GM23338 (cell line): ENCODE data around the gene NCKAP5. TPM values are rescaled to one million over a fixed set of nuclear protein-coding genes. Genes with fewer than 3 reads are reported as not detected.

Experiments used
- ATAC-seq: fragments of 200-7000 bp; cut with Tn5 transposase; 3 replicates; pipeline ENCODE4 v1.9.1; 2020
- DNase-seq: peaks from one replicate; pipeline ENCODE4 v3.0.0-alpha.2; 2015; ENCODE audit warnings: low spot score
- H2AFZ ChIP-seq: fragments of 200-600 bp; sonication (generic); 2 replicates; pipeline ENCODE4 v1.8.0; 2016; ENCODE audit warnings: antibody characterized with exemption, mild to moderate bottlenecking, moderate library complexity
- H3F3A ChIP-seq: fragments of 200-600 bp; sonication (generic); replicated peaks from 2 replicates; pipeline ENCODE4 v1.8.0; 2017; ENCODE audit warnings: antibody characterized with exemption, mixed run types, low read depth
- H3K27ac ChIP-seq: fragments of 200-600 bp; sonication (generic); 2 replicates; pipeline ENCODE4 v1.6.1; 2016; ENCODE audit warnings: low read depth
- H3K27me3 ChIP-seq: fragments of 200-600 bp; sonication (generic); 2 replicates; pipeline ENCODE4 v1.8.0; 2016; ENCODE audit warnings: mild to moderate bottlenecking, mixed run types, moderate library complexity; ENCODE audit not compliant: insufficient read depth
- H3K36me3 ChIP-seq: fragments of 200-600 bp; sonication (generic); 2 replicates; pipeline ENCODE4 v1.8.0; 2016; ENCODE audit warnings: mild to moderate bottlenecking; ENCODE audit not compliant: insufficient read depth
- H3K4me1 ChIP-seq: fragments of 200-600 bp; sonication (generic); 2 replicates; pipeline ENCODE4 v1.8.0; 2016; ENCODE audit warnings: mild to moderate bottlenecking, moderate library complexity; ENCODE audit not compliant: insufficient read depth
- H3K4me2 ChIP-seq: fragments of 200-600 bp; sonication (generic); 2 replicates; pipeline ENCODE4 v1.7.1; 2017; ENCODE audit warnings: mixed run types
- H3K4me3 ChIP-seq: fragments of 200-600 bp; sonication (generic); 2 replicates; pipeline ENCODE4 v1.6.1; 2016; ENCODE audit warnings: mixed run types
- H3K79me2 ChIP-seq: fragments of 200-600 bp; sonication (generic); replicated peaks from 2 replicates; pipeline ENCODE4 v1.8.0; 2017; ENCODE audit warnings: mild to moderate bottlenecking; ENCODE audit not compliant: insufficient read depth
- H3K9me2 ChIP-seq: fragments of 200-600 bp; sonication (generic); 2 replicates; pipeline ENCODE4 v1.8.0; 2017; ENCODE audit not compliant: insufficient read depth
- H4K20me1 ChIP-seq: fragments of 200-600 bp; sonication (generic); replicated peaks from 2 replicates; pipeline ENCODE4 v1.8.0; 2017; ENCODE audit warnings: mild to moderate bottlenecking; ENCODE audit not compliant: insufficient read depth
- H3K27ac Mint-ChIP-seq: 2 replicates; pipeline ENCODE4 v1.8.0; 2020; ENCODE audit warnings: inconsistent platforms, mild to moderate bottlenecking, moderate library complexity, mixed read lengths
- H3K27me3 Mint-ChIP-seq: 3 replicates; pipeline ENCODE4 v1.8.0; 2022; ENCODE audit warnings: low read depth, mild to moderate bottlenecking, moderate library complexity, mixed read lengths, inconsistent platforms; ENCODE audit not compliant: insufficient read depth, poor library complexity
- H3K36me3 Mint-ChIP-seq: 3 replicates; pipeline ENCODE4 v1.8.0; 2021; ENCODE audit warnings: low read depth, mild to moderate bottlenecking, inconsistent platforms, moderate library complexity, mixed read lengths
- H3K4me1 Mint-ChIP-seq: 3 replicates; pipeline ENCODE4 v1.8.0; 2020; ENCODE audit warnings: mild to moderate bottlenecking, inconsistent platforms, mixed read lengths
- H3K4me3 Mint-ChIP-seq: 3 replicates; pipeline ENCODE4 v1.8.0; 2021; ENCODE audit warnings: moderate library complexity, mild to moderate bottlenecking, inconsistent platforms, mixed read lengths
- H3K9me3 Mint-ChIP-seq: 3 replicates; pipeline ENCODE4 v1.8.0; 2020; ENCODE audit warnings: moderate library complexity, mild to moderate bottlenecking, inconsistent platforms, mixed read lengths
- EZH2 ChIP-seq: fragments of 200-600 bp; sonication (generic); IDR thresholded peaks from one replicate; pipeline ENCODE4 v1.8.0; 2017; ENCODE audit warnings: antibody characterized with exemption, mild to moderate bottlenecking, low read depth; ENCODE audit not compliant: unreplicated experiment
- JUNB ChIP-seq: IDR thresholded peaks from one replicate; pipeline ENCODE4 v1.6.1; 2016; ENCODE audit warnings: antibody characterized with exemption; ENCODE audit not compliant: unreplicated experiment
- NANOG ChIP-seq: IDR thresholded peaks from 2 replicates; pipeline ENCODE4 v1.6.1; 2016; ENCODE audit warnings: antibody characterized with exemption, borderline replicate concordance
- POLR2AphosphoS5 ChIP-seq: IDR thresholded peaks from 2 replicates; pipeline ENCODE4 v1.6.1; 2016; ENCODE audit warnings: antibody characterized with exemption, low read depth
- polyA plus RNA-seq: library from polyadenylated mRNA; unstranded; fragments of >200 nt; fragmentation: Nextera tagmentation; extraction: Ambion mirVana; gene quantifications from 2 replicates; pipeline ENCODE4 v1.2.1, GENCODE V29; 2016
- total RNA-seq: library from RNA; depleted of rRNA; stranded (reverse); fragments of >200 nt; shearing (Covaris generic); gene quantifications from 2 replicates; pipeline ENCODE4 v1.2.3, GENCODE V29; 2014
- TF ChIP-seq, protein P1 (sequence below): fragments of 250-450 bp; sonication (Bioruptor Pico); IDR thresholded peaks from 2 replicates; pipeline ENCODE4 v1.5.0; 2020; ENCODE audit warnings: mild to moderate bottlenecking, moderate library complexity
- TF ChIP-seq, protein P2 (sequence below), 2 experiments: fragments of 200-600 bp in 1 of 2; sonication (generic) in 1 of 2; conservative IDR thresholded peaks; 2 replicates each; pipeline versions ENCODE4 v1.5.1 to v1.6.1; 2016 to 2017; ENCODE audit warnings: antibody characterized with exemption in 2 of 2, low read depth in 2 of 2, mild to moderate bottlenecking in 2 of 2, moderate library complexity in 1 of 2
- TF ChIP-seq, protein P3 (sequence below): IDR thresholded peaks from one replicate; pipeline ENCODE4 v1.6.1; 2018; ENCODE audit warnings: antibody characterized with exemption; ENCODE audit not compliant: unreplicated experiment
- TF ChIP-seq, protein P4 (sequence below): IDR thresholded peaks from 2 replicates; pipeline ENCODE4 v1.6.1; 2016; ENCODE audit warnings: antibody characterized with exemption

The NCKAP5 gene
- total and polyA plus RNA-seq, 2 experiments from 2014 or later = 0.34 to 0.73 TPM

- Mint-ChIP-seq H3K4me3 (no peak overlapping the region), H3K36me3 (no peaks in the 10 kb centered on the region), H3K27ac (no peak overlapping the region), H3K9me3 (peaks cover 3% of the 10 kb centered on the region; the same call in 1 of the 3 replicates), H3K27me3 (peaks cover 1% of the 10 kb centered on the region), H3K4me1 (no peaks in the 10 kb centered on the region)
- TF ChIP-seq, protein P1, sequence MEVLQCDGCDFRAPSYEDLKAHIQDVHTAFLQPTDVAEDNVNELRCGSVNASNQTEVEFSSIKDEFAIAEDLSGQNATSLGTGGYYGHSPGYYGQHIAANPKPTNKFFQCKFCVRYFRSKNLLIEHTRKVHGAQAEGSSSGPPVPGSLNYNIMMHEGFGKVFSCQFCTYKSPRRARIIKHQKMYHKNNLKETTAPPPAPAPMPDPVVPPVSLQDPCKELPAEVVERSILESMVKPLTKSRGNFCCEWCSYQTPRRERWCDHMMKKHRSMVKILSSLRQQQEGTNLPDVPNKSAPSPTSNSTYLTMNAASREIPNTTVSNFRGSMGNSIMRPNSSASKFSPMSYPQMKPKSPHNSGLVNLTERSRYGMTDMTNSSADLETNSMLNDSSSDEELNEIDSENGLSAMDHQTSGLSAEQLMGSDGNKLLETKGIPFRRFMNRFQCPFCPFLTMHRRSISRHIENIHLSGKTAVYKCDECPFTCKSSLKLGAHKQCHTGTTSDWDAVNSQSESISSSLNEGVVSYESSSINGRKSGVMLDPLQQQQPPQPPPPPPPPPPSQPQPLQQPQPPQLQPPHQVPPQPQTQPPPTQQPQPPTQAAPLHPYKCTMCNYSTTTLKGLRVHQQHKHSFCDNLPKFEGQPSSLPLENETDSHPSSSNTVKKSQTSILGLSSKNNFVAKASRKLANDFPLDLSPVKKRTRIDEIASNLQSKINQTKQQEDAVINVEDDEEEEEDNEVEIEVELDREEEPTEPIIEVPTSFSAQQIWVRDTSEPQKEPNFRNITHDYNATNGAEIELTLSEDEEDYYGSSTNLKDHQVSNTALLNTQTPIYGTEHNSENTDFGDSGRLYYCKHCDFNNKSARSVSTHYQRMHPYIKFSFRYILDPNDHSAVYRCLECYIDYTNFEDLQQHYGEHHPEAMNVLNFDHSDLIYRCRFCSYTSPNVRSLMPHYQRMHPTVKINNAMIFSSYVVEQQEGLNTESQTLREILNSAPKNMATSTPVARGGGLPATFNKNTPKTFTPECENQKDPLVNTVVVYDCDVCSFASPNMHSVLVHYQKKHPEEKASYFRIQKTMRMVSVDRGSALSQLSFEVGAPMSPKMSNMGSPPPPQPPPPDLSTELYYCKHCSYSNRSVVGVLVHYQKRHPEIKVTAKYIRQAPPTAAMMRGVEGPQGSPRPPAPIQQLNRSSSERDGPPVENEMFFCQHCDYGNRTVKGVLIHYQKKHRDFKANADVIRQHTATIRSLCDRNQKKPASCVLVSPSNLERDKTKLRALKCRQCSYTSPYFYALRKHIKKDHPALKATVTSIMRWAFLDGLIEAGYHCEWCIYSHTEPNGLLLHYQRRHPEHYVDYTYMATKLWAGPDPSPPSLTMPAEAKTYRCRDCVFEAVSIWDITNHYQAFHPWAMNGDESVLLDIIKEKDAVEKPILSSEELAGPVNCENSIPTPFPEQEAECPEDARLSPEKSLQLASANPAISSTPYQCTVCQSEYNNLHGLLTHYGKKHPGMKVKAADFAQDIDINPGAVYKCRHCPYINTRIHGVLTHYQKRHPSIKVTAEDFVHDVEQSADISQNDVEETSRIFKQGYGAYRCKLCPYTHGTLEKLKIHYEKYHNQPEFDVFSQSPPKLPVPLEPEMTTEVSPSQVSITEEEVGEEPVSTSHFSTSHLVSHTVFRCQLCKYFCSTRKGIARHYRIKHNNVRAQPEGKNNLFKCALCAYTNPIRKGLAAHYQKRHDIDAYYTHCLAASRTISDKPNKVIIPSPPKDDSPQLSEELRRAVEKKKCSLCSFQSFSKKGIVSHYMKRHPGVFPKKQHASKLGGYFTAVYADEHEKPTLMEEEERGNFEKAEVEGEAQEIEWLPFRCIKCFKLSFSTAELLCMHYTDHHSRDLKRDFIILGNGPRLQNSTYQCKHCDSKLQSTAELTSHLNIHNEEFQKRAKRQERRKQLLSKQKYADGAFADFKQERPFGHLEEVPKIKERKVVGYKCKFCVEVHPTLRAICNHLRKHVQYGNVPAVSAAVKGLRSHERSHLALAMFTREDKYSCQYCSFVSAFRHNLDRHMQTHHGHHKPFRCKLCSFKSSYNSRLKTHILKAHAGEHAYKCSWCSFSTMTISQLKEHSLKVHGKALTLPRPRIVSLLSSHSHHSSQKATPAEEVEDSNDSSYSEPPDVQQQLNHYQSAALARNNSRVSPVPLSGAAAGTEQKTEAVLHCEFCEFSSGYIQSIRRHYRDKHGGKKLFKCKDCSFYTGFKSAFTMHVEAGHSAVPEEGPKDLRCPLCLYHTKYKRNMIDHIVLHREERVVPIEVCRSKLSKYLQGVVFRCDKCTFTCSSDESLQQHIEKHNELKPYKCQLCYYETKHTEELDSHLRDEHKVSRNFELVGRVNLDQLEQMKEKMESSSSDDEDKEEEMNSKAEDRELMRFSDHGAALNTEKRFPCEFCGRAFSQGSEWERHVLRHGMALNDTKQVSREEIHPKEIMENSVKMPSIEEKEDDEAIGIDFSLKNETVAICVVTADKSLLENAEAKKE (CRISPR knock-in tag) = no peak
- TF ChIP-seq JUNB (no peak), EZH2 (no peak), POLR2AphosphoS5 (no peak), NANOG (no peak)
- TF ChIP-seq, protein P2, sequence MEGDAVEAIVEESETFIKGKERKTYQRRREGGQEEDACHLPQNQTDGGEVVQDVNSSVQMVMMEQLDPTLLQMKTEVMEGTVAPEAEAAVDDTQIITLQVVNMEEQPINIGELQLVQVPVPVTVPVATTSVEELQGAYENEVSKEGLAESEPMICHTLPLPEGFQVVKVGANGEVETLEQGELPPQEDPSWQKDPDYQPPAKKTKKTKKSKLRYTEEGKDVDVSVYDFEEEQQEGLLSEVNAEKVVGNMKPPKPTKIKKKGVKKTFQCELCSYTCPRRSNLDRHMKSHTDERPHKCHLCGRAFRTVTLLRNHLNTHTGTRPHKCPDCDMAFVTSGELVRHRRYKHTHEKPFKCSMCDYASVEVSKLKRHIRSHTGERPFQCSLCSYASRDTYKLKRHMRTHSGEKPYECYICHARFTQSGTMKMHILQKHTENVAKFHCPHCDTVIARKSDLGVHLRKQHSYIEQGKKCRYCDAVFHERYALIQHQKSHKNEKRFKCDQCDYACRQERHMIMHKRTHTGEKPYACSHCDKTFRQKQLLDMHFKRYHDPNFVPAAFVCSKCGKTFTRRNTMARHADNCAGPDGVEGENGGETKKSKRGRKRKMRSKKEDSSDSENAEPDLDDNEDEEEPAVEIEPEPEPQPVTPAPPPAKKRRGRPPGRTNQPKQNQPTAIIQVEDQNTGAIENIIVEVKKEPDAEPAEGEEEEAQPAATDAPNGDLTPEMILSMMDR (conservative IDR thresholded peaks at IDR 0.05; ENCODE audit: low read depth in 2 of 2) = no peak
- TF ChIP-seq, protein P3, sequence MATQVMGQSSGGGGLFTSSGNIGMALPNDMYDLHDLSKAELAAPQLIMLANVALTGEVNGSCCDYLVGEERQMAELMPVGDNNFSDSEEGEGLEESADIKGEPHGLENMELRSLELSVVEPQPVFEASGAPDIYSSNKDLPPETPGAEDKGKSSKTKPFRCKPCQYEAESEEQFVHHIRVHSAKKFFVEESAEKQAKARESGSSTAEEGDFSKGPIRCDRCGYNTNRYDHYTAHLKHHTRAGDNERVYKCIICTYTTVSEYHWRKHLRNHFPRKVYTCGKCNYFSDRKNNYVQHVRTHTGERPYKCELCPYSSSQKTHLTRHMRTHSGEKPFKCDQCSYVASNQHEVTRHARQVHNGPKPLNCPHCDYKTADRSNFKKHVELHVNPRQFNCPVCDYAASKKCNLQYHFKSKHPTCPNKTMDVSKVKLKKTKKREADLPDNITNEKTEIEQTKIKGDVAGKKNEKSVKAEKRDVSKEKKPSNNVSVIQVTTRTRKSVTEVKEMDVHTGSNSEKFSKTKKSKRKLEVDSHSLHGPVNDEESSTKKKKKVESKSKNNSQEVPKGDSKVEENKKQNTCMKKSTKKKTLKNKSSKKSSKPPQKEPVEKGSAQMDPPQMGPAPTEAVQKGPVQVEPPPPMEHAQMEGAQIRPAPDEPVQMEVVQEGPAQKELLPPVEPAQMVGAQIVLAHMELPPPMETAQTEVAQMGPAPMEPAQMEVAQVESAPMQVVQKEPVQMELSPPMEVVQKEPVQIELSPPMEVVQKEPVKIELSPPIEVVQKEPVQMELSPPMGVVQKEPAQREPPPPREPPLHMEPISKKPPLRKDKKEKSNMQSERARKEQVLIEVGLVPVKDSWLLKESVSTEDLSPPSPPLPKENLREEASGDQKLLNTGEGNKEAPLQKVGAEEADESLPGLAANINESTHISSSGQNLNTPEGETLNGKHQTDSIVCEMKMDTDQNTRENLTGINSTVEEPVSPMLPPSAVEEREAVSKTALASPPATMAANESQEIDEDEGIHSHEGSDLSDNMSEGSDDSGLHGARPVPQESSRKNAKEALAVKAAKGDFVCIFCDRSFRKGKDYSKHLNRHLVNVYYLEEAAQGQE = no peak
- TF ChIP-seq, protein P4, sequence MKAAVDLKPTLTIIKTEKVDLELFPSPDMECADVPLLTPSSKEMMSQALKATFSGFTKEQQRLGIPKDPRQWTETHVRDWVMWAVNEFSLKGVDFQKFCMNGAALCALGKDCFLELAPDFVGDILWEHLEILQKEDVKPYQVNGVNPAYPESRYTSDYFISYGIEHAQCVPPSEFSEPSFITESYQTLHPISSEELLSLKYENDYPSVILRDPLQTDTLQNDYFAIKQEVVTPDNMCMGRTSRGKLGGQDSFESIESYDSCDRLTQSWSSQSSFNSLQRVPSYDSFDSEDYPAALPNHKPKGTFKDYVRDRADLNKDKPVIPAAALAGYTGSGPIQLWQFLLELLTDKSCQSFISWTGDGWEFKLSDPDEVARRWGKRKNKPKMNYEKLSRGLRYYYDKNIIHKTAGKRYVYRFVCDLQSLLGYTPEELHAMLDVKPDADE = no peak
- no peak overlapping the region for H3K27ac ChIP-seq
- H3K9me2 ChIP-seq = no peaks in the 10 kb centered on the region
- H3K27me3 ChIP-seq = no peaks in the 10 kb centered on the region
- no peak for DNase-seq
- no peaks in the 10 kb centered on the region for H3F3A ChIP-seq
- no peaks in the 10 kb centered on the region for H3K36me3 ChIP-seq
- no peak overlapping the region for H3K4me2 ChIP-seq
- no peak overlapping the region for H2AFZ ChIP-seq
- H4K20me1 ChIP-seq = no peaks in the 10 kb centered on the region
- ATAC-seq = no peak
- H3K79me2 ChIP-seq = no peaks in the 10 kb centered on the region
- H3K4me3 ChIP-seq = no peak overlapping the region
- H3K4me1 ChIP-seq = no peaks in the 10 kb centered on the region
Observed at GRCh38 chr2:133304344-133304743, 263.9 kb downstream of the NCKAP5 start.
